GM12865 (cell line): ENCODE measurements around the gene NGEF.

ENCODE experiments used
- DNase-seq: peaks from one replicate; pipeline ENCODE4 v3.0.0; 2010; ENCODE audit warnings: low read depth
- H3K4me3 ChIP-seq: 2 replicates; pipeline ENCODE4 v1.5.1; 2011; ENCODE audit warnings: mild to moderate bottlenecking, low read depth, low read length, control low read depth
- TF ChIP-seq, protein P1 (sequence below): IDR thresholded peaks from 2 replicates; pipeline ENCODE4 v1.5.1; 2011; ENCODE audit warnings: low read length, control low read depth, low read depth, inconsistent platforms; ENCODE audit not compliant: insufficient read depth; ENCODE audit errors: missing control alignments

The NGEF gene

DNA sequence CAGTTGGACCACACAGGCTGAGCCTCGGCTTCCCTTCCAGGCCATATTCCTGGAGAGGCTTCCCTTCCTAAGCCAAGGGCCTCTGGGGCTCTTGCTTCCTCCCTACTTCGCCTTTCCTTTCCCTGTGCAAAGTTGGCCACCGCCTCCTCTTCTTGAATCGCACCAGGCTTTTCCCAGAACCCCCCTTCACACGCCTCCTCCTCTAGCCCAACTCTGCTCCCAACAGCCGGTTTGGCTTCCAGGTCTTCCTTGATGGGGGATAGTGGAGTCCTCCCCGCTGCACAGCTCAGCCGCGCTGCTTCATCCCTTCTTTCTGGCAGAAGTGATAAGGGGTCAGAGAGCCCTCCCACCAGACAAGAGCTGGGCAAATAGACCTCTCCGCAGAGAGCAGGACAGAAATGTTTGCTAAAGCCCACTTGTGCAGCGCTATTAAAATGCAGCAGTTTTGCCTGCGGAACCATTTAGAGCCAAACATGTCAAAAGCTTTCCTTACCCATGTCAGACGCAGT is 86.6 kb downstream of the NGEF start:
- H3K4me3 ChIP-seq: no peak overlapping the region
- TF ChIP-seq, protein P1, sequence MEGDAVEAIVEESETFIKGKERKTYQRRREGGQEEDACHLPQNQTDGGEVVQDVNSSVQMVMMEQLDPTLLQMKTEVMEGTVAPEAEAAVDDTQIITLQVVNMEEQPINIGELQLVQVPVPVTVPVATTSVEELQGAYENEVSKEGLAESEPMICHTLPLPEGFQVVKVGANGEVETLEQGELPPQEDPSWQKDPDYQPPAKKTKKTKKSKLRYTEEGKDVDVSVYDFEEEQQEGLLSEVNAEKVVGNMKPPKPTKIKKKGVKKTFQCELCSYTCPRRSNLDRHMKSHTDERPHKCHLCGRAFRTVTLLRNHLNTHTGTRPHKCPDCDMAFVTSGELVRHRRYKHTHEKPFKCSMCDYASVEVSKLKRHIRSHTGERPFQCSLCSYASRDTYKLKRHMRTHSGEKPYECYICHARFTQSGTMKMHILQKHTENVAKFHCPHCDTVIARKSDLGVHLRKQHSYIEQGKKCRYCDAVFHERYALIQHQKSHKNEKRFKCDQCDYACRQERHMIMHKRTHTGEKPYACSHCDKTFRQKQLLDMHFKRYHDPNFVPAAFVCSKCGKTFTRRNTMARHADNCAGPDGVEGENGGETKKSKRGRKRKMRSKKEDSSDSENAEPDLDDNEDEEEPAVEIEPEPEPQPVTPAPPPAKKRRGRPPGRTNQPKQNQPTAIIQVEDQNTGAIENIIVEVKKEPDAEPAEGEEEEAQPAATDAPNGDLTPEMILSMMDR: no peak
- DNase-seq: no peak

DNA sequence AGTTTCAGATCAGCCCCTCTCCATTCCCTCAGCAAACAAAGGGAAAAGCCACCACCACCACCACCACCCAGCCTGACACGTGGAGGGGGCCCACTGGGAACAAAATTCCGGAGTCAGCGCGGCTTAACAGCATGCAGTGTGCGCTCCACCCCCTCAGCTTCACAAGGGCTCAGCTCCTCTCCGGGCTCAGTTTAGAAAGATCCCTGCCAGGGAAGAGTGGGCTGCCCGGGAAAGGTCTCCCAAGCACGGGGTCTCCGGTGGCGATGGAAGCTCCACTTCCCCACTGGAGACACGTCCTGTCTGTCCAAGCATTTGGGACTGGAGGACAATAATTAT is 87.3 kb downstream of the NGEF start:
- no peak overlapping the region for H3K4me3 ChIP-seq
- TF ChIP-seq, protein P1: no peak
- DNase-seq: no peak

DNA sequence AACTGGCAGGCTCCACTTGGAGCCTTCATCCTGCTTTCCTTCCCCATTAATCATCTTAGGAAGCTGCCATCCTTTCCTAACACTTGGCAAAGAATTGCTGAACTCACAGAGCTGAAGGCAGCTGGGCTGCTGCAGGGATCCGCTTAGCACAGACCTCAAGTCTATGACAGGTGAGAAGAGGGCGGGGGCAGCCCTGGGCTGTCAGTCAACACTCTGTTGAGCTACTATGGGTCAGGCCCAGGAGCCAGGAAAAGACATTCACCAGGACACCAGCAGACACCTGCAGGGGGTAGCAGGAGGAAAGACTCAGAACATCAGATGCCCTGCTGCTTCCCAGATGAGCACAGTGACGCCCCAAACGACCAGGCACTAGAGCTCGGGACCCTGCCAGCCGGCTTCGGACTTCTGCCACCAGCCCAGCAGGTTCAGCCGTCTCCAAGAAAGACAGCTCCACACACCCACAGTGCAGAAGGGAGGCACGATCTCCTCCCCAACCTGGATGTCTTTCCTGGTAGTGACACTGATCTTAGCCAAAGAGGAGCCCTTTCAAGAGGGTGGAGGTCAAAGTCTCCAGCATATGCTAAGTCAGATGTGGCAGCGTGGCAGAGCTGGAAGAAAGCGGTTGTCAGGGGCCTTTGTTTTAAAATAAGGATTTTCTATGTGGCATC is 87.8 kb downstream of the NGEF start:
- no peak for DNase-seq
- TF ChIP-seq, protein P1: no peak
- no peak overlapping the region for H3K4me3 ChIP-seq

DNA sequence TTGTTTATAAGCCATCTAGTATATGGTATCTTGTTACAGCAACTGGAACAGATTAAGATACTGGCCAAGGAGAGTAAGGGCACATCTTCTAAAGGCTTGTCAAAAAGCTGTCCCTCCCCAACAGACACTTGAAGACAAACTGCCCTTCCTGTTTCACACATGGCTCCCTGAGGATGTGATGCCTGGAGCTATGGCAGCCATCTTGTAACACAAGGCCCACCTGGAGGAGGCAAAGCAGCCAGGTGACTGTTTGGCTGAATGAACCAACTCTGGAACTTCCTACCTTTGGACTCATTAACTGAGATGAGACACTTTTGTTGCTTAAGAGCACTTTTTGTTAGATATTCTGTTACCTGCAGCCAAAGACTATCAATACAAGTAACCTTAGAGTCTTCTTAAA is 88.6 kb downstream of the NGEF start:
- TF ChIP-seq, protein P1: no peak
- DNase-seq: no peak

DNA sequence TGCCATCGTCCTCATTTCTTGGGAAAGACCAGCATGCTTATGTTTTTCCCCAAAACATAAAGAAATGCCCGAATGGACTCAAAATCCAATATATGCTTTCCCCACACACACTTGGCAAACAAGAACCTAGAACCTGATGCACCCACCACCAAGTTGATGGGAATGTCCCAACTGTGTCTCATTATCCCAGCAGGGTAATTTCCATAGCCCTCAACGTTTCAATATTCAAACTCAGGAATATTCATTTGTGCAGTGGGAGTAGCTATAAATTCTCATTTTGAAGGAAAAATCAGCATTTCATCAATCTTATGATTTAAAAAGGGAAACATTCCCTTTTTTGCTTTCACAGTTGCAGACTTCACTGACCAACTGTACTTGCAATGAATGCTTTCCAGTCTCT is 92.3 kb downstream of the NGEF start:
- no peak for DNase-seq
- TF ChIP-seq, protein P1: no peak
- H3K4me3 ChIP-seq: no peak overlapping the region

More for the DNA sequence above, 88.6 kb downstream of the NGEF start:
- no peak overlapping the region for H3K4me3 ChIP-seq

DNA sequence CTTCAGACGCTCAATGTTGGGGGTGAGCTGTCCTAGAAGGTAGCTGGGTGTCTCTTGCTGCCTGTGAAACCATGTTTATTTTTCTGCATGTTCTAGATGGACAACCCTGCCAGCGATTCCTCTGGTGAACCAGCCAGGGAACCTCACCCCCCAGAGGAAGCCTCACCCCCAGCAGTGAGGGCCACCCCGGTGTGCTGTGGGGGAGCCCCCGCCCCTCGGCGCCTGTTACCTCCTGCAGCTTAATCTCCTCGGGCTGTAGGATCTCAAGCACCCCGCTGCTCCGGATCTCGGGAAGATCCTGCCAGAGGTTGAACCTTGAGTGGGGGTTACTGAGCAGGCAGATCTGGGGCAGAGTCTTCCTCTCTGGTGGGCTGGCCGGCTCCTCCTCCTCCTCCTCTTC is 93.0 kb downstream of the NGEF start:
- H3K4me3 ChIP-seq: no peak overlapping the region
- DNase-seq: no peak
- TF ChIP-seq, protein P1: no peak

DNA sequence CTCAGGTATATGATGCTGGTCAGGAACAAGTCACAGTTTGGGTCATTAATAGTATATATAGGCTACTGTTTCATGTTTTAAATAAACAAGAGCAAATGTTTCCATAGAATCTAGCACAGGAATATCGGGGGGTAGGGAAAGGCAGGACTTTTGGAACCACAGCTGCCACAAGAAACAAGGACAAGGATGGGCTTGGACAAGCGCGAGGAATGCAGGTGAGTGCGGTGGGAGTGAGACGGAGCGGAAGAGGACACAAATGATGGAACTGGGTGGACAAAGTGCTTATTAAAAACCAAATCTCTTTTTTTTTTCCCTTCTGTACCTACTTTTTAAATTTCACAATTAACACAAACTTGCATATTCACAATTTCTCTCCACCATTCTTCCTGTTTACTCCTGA is 93.9 kb downstream of the NGEF start:
- no peak overlapping the region for H3K4me3 ChIP-seq
- DNase-seq: no peak
- TF ChIP-seq, protein P1: no peak
